Neural crest cell (in vitro differentiated cells): ENCODE data around the gene NPVF. TPM values are rescaled to one million over a fixed set of nuclear protein-coding genes. Genes with fewer than 3 reads are reported as not detected.
A peak's percentile ranks its signal among the peaks of the same experiment; 100 is the strongest.

Experiments
- DNase-seq: peaks from one replicate; pipeline ENCODE4 v3.0.0; 2021; ENCODE audit warnings: low read depth, mixed read lengths, low spot score
- H3K27ac Mint-ChIP-seq: one replicate; pipeline ENCODE4 v1.8.0; 2021; ENCODE audit warnings: mild to moderate bottlenecking, mixed read lengths; ENCODE audit not compliant: unreplicated experiment
- H3K27me3 Mint-ChIP-seq: 2 replicates; pipeline ENCODE4 v1.8.0; 2021; ENCODE audit warnings: low read depth, mild to moderate bottlenecking, mixed read lengths
- H3K36me3 Mint-ChIP-seq: 2 replicates; pipeline ENCODE4 v1.8.0; 2021; ENCODE audit warnings: low read depth, mild to moderate bottlenecking, mixed read lengths
- H3K4me1 Mint-ChIP-seq: 2 replicates; pipeline ENCODE4 v1.8.0; 2021; ENCODE audit warnings: mixed read lengths
- H3K4me3 Mint-ChIP-seq: one replicate; pipeline ENCODE4 v1.8.0; 2021; ENCODE audit warnings: mild to moderate bottlenecking, mixed read lengths
- H3K9me3 Mint-ChIP-seq: 2 replicates; pipeline ENCODE4 v1.8.0; 2021; ENCODE audit warnings: mixed read lengths
- CTCF ChIP-seq: fragments of 200-600 bp; sonication (generic); conservative IDR thresholded peaks from 2 replicates; pipeline ENCODE4 v1.5.0; 2021; ENCODE audit warnings: antibody characterized with exemption, mild to moderate bottlenecking
- total RNA-seq: library from RNA; stranded (reverse); gene quantifications from 2 replicates; pipeline ENCODE4 v1.2.1, GENCODE V29; 2021

NPVF gene
- total RNA-seq, 1 donor from 2014 or later: not detected

- no peak for TF ChIP-seq CTCF
- DNase-seq: no peak
- no peaks in the 10 kb centered on the region for H3K27me3 Mint-ChIP-seq
- H3K27ac Mint-ChIP-seq: no peak overlapping the region
- H3K4me1 Mint-ChIP-seq: no peaks in the 10 kb centered on the region
- H3K4me3 Mint-ChIP-seq: no peak overlapping the region
- no peaks in the 10 kb centered on the region for H3K36me3 Mint-ChIP-seq
- peaks cover 3% of the 10 kb centered on the region for H3K9me3 Mint-ChIP-seq
Observed at GRCh38 chr7:25235471-25235870, 7.2 kb upstream of the NPVF start.

GRCh38 chr7:25234336-25234735 is 6.0 kb upstream of the NPVF start:
- Mint-ChIP-seq H3K27me3 (no peaks in the 10 kb centered on the region), H3K9me3 (peaks cover 3% of the 10 kb centered on the region), H3K4me1 (no peaks in the 10 kb centered on the region), H3K4me3 (no peak overlapping the region), H3K27ac (no peak overlapping the region), H3K36me3 (no peaks in the 10 kb centered on the region)
- no peak for TF ChIP-seq CTCF
- no peak for DNase-seq

- Mint-ChIP-seq H3K9me3 (no peaks in the 10 kb centered on the region), H3K36me3 (no peaks in the 10 kb centered on the region), H3K27ac (no peak overlapping the region), H3K4me3 (no peak overlapping the region), H3K4me1 (peaks cover 7% of the 10 kb centered on the region), H3K27me3 (peaks cover 4% of the 10 kb centered on the region)
- DNase-seq: no peak
- TF ChIP-seq CTCF: no peak
Observed at GRCh38 chr7:25223206-25223605, 5.1 kb downstream of the NPVF start.

GRCh38 chr7:25222666-25223065 is 5.6 kb downstream of the NPVF start:
- Mint-ChIP-seq H3K4me3 (no peak overlapping the region), H3K27ac (no peak overlapping the region), H3K27me3 (peaks cover 5% of the 10 kb centered on the region), H3K36me3 (no peaks in the 10 kb centered on the region), H3K9me3 (no peaks in the 10 kb centered on the region), H3K4me1 (peaks cover 7% of the 10 kb centered on the region)
- TF ChIP-seq CTCF: no peak
- no peak for DNase-seq

GRCh38 chr7:25221009-25221408 is 7.3 kb downstream of the NPVF start:
- H3K27me3 Mint-ChIP-seq: peaks cover 3% of the 10 kb centered on the region
- no peak for DNase-seq
- peak overlapping the region; percentile 95 for H3K27ac Mint-ChIP-seq
- no peaks in the 10 kb centered on the region for H3K9me3 Mint-ChIP-seq
- H3K4me1 Mint-ChIP-seq: peaks cover 7% of the 10 kb centered on the region
- H3K4me3 Mint-ChIP-seq: no peak overlapping the region
- H3K36me3 Mint-ChIP-seq: no peaks in the 10 kb centered on the region
- TF ChIP-seq CTCF: no peak

GRCh38 chr7:25218191-25218590 is 10.1 kb downstream of the NPVF start:
- H3K36me3 Mint-ChIP-seq: no peaks in the 10 kb centered on the region
- peaks cover 7% of the 10 kb centered on the region for H3K4me1 Mint-ChIP-seq
- H3K9me3 Mint-ChIP-seq: no peaks in the 10 kb centered on the region
- no peak for DNase-seq
- no peak overlapping the region for H3K27ac Mint-ChIP-seq
- peaks cover 5% of the 10 kb centered on the region for H3K27me3 Mint-ChIP-seq
- TF ChIP-seq CTCF: no peak
- no peak overlapping the region for H3K4me3 Mint-ChIP-seq
